Mesodermal cell (in vitro differentiated cells): ENCODE measurements around the gene NAT16.
A peak's percentile ranks its signal among the peaks of the same experiment; 100 is the strongest.

Source experiments
- H3K27ac ChIP-seq: 2 replicates; pipeline ENCODE4 v1.7.0; 2013; ENCODE audit warnings: mild to moderate bottlenecking, low read depth, low read length, moderate library complexity; ENCODE audit not compliant: severe bottlenecking
- H3K36me3 ChIP-seq: 2 replicates; pipeline ENCODE4 v1.7.1; 2013; ENCODE audit warnings: mild to moderate bottlenecking, low read length, moderate library complexity; ENCODE audit not compliant: control insufficient read depth, insufficient read depth
- H3K4me1 ChIP-seq: one replicate; pipeline ENCODE4 v1.7.1; 2013; ENCODE audit warnings: mild to moderate bottlenecking, low read length; ENCODE audit not compliant: insufficient read depth, control insufficient read depth, poor library complexity, severe bottlenecking
- H3K4me3 ChIP-seq: 2 replicates; pipeline ENCODE4 v1.7.0; 2013; ENCODE audit warnings: low read length, control low read depth, mild to moderate bottlenecking; ENCODE audit not compliant: insufficient read depth, poor library complexity, severe bottlenecking; ENCODE audit errors: extremely low read depth
- H3K9me3 ChIP-seq: 2 replicates; pipeline ENCODE4 v1.7.1; 2013; ENCODE audit warnings: mild to moderate bottlenecking, low read length, moderate library complexity; ENCODE audit not compliant: control insufficient read depth
- WGBS, 2 experiments: methylation state at CpG; one replicate each; pipeline ENCODE4 v1.1.5; 2013; ENCODE audit warnings: missing lambda C conversion rate in 2 of 2; ENCODE audit not compliant: insufficient coverage in 2 of 2; 5-methylcytosine and 5-hydroxymethylcytosine counted together

NAT16 gene

GRCh38 chr7:101164071-101164840 lies 15.8 kb downstream of the NAT16 start:
- Histone ChIP-seq H3K9me3 (no peaks in the 10 kb centered on the region), H3K4me1 (peaks cover 58% of the 10 kb centered on the region), H3K27ac (no peak overlapping the region), H3K4me3 (peak overlapping the region; percentile 47), H3K36me3 (peaks cover 8% of the 10 kb centered on the region)
- WGBS, 2 experiments, result 0 to 1% methylated on average over 72 to 74 of the region's 75 CpGs

- peak overlapping the region; percentile 47 for H3K4me3 ChIP-seq
- peak overlapping the region; percentile 23 for H3K27ac ChIP-seq
- 0% methylated on average over 40 to 71 of the region's 92 CpGs for WGBS, 2 experiments
- H3K4me1 ChIP-seq, result peaks cover 55% of the 10 kb centered on the region
- no peaks in the 10 kb centered on the region for H3K9me3 ChIP-seq
- H3K36me3 ChIP-seq, result peaks cover 15% of the 10 kb centered on the region
Measured at GRCh38 chr7:101163279-101164070, 16.6 kb downstream of the NAT16 start.

- WGBS, 2 experiments, result 1 to 2% methylated on average over 29 to 49 of the region's 74 CpGs
- no peaks in the 10 kb centered on the region for H3K9me3 ChIP-seq
- peak overlapping the region; percentile 55 for H3K27ac ChIP-seq
- H3K36me3 ChIP-seq, result peaks cover 22% of the 10 kb centered on the region
- H3K4me3 ChIP-seq, result peak overlapping the region; percentile 47
- peaks cover 47% of the 10 kb centered on the region for H3K4me1 ChIP-seq
Measured at GRCh38 chr7:101162551-101163278, 17.4 kb downstream of the NAT16 start.

- H3K9me3 ChIP-seq, result no peaks in the 10 kb centered on the region
- H3K36me3 ChIP-seq, result peaks cover 30% of the 10 kb centered on the region
- H3K27ac ChIP-seq, result peak overlapping the region; percentile 55
- peaks cover 41% of the 10 kb centered on the region for H3K4me1 ChIP-seq
- H3K4me3 ChIP-seq, result no peak overlapping the region
- WGBS, 2 experiments, result 40 to 53% methylated on average over 8 to 9 of the region's 17 CpGs
Measured at GRCh38 chr7:101161692-101162471, 18.2 kb downstream of the NAT16 start.

DNA sequence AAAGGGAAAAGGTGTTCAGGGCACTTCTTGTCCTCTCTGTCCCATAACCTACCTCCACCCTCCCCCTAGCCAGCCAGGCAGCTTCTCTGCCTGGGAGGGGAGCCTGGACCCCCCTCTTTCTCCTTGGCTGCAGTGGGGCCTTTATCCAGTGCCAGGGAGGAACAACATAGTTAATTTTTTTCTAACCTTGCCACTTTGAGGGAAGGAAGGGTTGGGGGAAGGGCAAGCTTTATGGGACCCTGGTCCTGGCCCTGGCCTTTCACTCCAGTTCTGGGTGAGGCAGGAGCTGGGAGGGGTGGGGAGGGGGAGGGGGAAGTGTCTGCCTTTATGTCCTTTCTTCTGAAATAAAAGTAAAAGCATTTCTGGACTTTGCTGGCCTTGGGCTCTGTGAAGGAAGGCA lies 19.2 kb downstream of the NAT16 start:
- Histone ChIP-seq H3K4me1 (peaks cover 50% of the 10 kb centered on the region), H3K4me3 (no peak overlapping the region), H3K36me3 (peaks cover 38% of the 10 kb centered on the region), H3K9me3 (no peaks in the 10 kb centered on the region), H3K27ac (no peak overlapping the region)

DNA sequence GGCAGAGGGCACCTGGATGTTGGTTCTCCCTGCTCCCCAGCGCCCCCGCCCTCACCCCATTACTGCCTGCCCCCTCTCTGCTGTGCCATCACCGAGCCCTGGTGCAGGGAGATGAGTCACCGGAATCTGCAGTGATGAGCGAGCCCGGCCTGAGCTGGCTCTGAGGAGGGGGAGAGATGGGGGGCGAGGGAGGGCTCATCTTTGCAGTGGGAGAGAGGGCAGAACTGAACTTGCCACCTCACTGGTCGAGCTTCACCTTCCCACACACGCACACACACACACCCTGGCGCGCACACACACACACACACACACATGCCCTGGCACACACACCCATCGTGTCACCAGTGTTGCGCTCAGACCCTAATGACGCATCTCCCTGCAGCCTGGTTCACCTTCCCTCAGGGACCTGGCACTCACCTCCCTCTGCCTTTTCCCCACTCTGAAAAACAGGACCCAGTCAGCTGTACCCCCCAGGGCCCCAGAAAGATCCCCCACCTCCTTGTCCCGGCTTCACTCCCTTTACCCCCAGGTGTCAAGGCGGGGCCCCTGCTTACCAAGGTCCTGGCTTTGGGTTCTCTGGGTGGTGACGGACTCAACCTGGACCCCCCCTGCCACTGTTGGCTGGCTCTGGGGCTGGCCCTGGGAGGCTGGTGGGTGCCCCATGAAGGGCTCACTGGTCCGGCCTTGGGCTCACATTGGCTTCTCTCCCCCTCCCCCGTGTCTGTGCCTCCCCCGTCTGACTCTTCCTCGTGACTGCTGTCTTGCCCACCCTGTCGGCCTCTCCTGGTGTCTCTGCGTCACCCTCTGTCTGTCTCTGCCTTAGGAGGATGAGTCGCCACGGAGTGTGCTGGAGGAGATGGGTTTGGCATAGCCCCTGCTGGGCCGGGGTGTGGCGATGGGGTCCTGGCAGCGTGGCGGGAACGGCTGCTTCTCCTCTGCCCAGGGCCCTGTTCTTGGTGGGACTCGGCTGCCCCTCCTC lies 20.1 kb downstream of the NAT16 start:
- H3K36me3 ChIP-seq, result peaks cover 38% of the 10 kb centered on the region
- peaks cover 52% of the 10 kb centered on the region for H3K4me1 ChIP-seq
- WGBS, 2 experiments, result 58 to 76% methylated on average over 12 to 14 of the region's 31 CpGs
- H3K4me3 ChIP-seq, result no peak overlapping the region
- H3K9me3 ChIP-seq, result no peaks in the 10 kb centered on the region
- H3K27ac ChIP-seq, result no peak overlapping the region

- H3K4me1 ChIP-seq, result peaks cover 40% of the 10 kb centered on the region
- no peak overlapping the region for H3K27ac ChIP-seq
- WGBS, 2 experiments, result 87 to 88% methylated on average over 11 to 13 of the region's 14 CpGs
- peaks cover 37% of the 10 kb centered on the region for H3K36me3 ChIP-seq
- H3K9me3 ChIP-seq, result no peaks in the 10 kb centered on the region
- no peak overlapping the region for H3K4me3 ChIP-seq
Measured at GRCh38 chr7:101156866-101157589, 23.1 kb downstream of the NAT16 start.

DNA sequence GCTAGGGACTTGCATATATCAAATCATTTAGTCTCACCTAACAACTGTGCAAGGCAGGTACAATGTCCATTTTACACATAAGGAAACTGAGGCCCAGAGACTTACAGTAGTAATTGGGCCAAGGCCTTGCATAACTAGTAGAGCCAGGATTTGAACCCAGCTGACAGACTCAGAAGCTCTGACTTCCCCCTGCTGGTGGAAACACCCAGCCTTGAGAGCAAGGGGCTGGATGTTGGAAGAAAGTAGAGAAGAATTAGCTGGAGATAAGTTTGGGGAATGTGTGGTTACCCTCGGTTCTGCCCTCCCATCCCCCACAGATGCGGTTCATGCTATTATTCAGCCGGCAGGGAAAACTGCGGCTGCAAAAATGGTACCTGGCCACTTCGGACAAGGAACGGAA lies 23.8 kb downstream of the NAT16 start:
- WGBS, 2 experiments, result 83 to 88% methylated on average over 5 to 6 of the region's 6 CpGs

GRCh38 chr7:101155303-101155702 lies 24.8 kb downstream of the NAT16 start:
- Histone ChIP-seq H3K9me3 (no peaks in the 10 kb centered on the region), H3K4me1 (peaks cover 25% of the 10 kb centered on the region), H3K27ac (no peak overlapping the region), H3K4me3 (peak overlapping the region; percentile 87), H3K36me3 (peaks cover 34% of the 10 kb centered on the region)
- 61 to 75% methylated on average over 3 of the region's 4 CpGs for WGBS, 2 experiments

More for the DNA sequence above, 23.8 kb downstream of the NAT16 start:
- Histone ChIP-seq H3K4me1 (peaks cover 33% of the 10 kb centered on the region), H3K36me3 (peaks cover 34% of the 10 kb centered on the region), H3K9me3 (no peaks in the 10 kb centered on the region), H3K4me3 (no peak overlapping the region), H3K27ac (no peak overlapping the region)
